Keratinocyte (primary cell): ENCODE results near the gene MPO. TPM values are rescaled to one million over a fixed set of nuclear protein-coding genes. Genes with fewer than 3 reads are reported as not detected.

Source experiments
- DNase-seq: peaks from one replicate; pipeline ENCODE4 v3.0.0-alpha.2; 2011; ENCODE audit warnings: low read depth, missing footprints, low spot score
- FAIRE-seq: peaks from 2 replicates; lab custom pipeline; 2011; peaks lifted over from hg19 to GRCh38; lab: Jason Lieb, UNC
- H2AFZ ChIP-seq: 2 replicates; pipeline ENCODE4 v1.6.0; 2012; ENCODE audit warnings: low read length, control low read depth, inconsistent platforms; ENCODE audit not compliant: control insufficient read depth
- H3K27ac ChIP-seq: 2 replicates; pipeline ENCODE4 v1.5.1; 2011; ENCODE audit warnings: low read length; ENCODE audit not compliant: control insufficient read depth, insufficient read depth
- H3K27me3 ChIP-seq: 3 replicates; pipeline ENCODE4 v1.6.0; 2011; ENCODE audit warnings: low read length; ENCODE audit not compliant: control insufficient read depth, insufficient read depth; ENCODE audit errors: extremely low read depth
- H3K36me3 ChIP-seq, 2 experiments: 2 replicates in 1 of 2; 3 replicates in 1 of 2; pipeline ENCODE4 v1.5.1; 2011; ENCODE audit warnings: low read length in 2 of 2, mild to moderate bottlenecking in 1 of 2; ENCODE audit not compliant: control insufficient read depth in 2 of 2, insufficient read depth in 2 of 2; ENCODE audit errors: extremely low read depth in 1 of 2
- H3K4me1 ChIP-seq: 3 replicates; pipeline ENCODE4 v1.5.1; 2011; ENCODE audit warnings: low read length; ENCODE audit not compliant: control insufficient read depth, insufficient read depth; ENCODE audit errors: extremely low read depth
- H3K4me2 ChIP-seq: 3 replicates; pipeline ENCODE4 v1.6.0; 2011; ENCODE audit warnings: low read depth, low read length; ENCODE audit not compliant: control insufficient read depth, insufficient read depth; ENCODE audit errors: extremely low read depth
- H3K4me3 ChIP-seq, 3 experiments: fragments of 200-600 bp in 1 of 3; sonication (generic) in 1 of 3; 2 replicates in 2 of 3; 3 replicates in 1 of 3; pipeline ENCODE4 v1.5.1; 2011 to 2016; ENCODE audit warnings: low read length in 3 of 3, mild to moderate bottlenecking in 3 of 3, control low read depth in 2 of 3, inconsistent platforms in 1 of 3, low read depth in 1 of 3, mixed read lengths in 1 of 3, mixed run types in 1 of 3, moderate library complexity in 1 of 3; ENCODE audit not compliant: control insufficient read depth in 2 of 3, insufficient read depth in 2 of 3; ENCODE audit errors: extremely low read depth in 1 of 3
- H3K79me2 ChIP-seq: 2 replicates; pipeline ENCODE4 v1.6.0; 2012; ENCODE audit warnings: low read length; ENCODE audit not compliant: control insufficient read depth, insufficient read depth
- H3K9ac ChIP-seq: 3 replicates; pipeline ENCODE4 v1.6.0; 2011; ENCODE audit warnings: low read length; ENCODE audit not compliant: control insufficient read depth, insufficient read depth; ENCODE audit errors: extremely low read depth
- H3K9me1 ChIP-seq: 3 replicates; pipeline ENCODE4 v1.6.0; 2011; ENCODE audit warnings: low read length; ENCODE audit not compliant: control insufficient read depth, insufficient read depth; ENCODE audit errors: extremely low read depth
- H3K9me3 ChIP-seq: 2 replicates; pipeline ENCODE4 v1.5.1; 2012; ENCODE audit warnings: low read depth, low read length; ENCODE audit not compliant: control insufficient read depth
- H4K20me1 ChIP-seq: 3 replicates; pipeline ENCODE4 v1.6.0; 2011; ENCODE audit warnings: low read length; ENCODE audit not compliant: control insufficient read depth, insufficient read depth; ENCODE audit errors: extremely low read depth
- EZH2 ChIP-seq: IDR thresholded peaks from one replicate; pipeline ENCODE4 v1.6.1; 2012; ENCODE audit warnings: inconsistent platforms, mild to moderate bottlenecking, low read length, moderate library complexity
- dilution Hi-C: fragments of 300-500 bp; cut with MboI; formaldehyde crosslinking; loops from one replicate; pipeline ENCODE4 v1.7.0; 2020; ENCODE audit warnings: low sequenced_read_pairs; ENCODE audit not compliant: extremely low pct_ligation_motif_present
- polyA plus RNA-seq, 5 experiments: library from polyadenylated mRNA; depleted of rRNA in 3 of 5; stranded (reverse) in 3 of 5; stranded (forward) in 1 of 5; unstranded in 1 of 5; fragments of >200 nt; gene quantifications; 1 replicate in 1 of 5; 2 replicates in 3 of 5; 3 replicates in 1 of 5; pipeline versions ENCODE4 v1.2.1 to v1.2.3, GENCODE V29; 2011 to 2012; ENCODE audit warnings: missing spikeins in 2 of 5, low read depth in 1 of 5, low replicate concordance in 1 of 5
- TF ChIP-seq, protein P1 (sequence below), 3 experiments: IDR thresholded peaks in 1 of 3; conservative IDR thresholded peaks in 1 of 3; optimal IDR thresholded peaks in 1 of 3; 2 replicates in 2 of 3; 3 replicates in 1 of 3; pipeline versions ENCODE3 to v1.5.1; 2011; ENCODE audit warnings: low read length in 3 of 3, mild to moderate bottlenecking in 3 of 3, moderate library complexity in 2 of 3, control low read depth in 1 of 3, inconsistent platforms in 1 of 3; ENCODE audit not compliant: insufficient read depth in 2 of 3; ENCODE audit errors: extremely low read depth in 1 of 3

Gene MPO
- polyA plus RNA-seq, 1 donor (not counting 4 experiments of a cell fraction or from before 2014, with no cell fraction given) = not detected

DNA sequence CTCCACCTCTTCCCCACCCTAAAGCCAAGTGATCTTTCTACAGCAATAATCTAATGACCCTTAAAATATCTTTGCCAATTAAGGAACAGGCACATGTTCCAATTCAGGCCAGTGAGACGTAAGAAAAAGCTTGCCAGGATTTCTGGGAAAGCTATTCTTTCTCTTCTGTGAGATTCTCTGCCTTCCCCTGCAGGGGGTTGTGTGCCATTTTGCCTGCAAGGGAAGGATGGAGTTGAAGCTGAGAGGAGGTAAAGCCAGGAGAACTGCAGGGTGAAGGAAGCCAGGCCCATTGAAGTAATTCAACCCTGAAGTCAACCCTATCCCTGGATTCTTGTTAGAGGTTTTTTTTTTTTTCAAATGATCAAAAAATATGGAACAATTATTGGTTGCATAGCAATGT is 51.4 kb downstream of the MPO start:
- Histone ChIP-seq H3K9me1 (no peaks in the 10 kb centered on the region), H3K27me3 (no peaks in the 10 kb centered on the region), H3K4me1 (peaks cover 3% of the 10 kb centered on the region), H2AFZ (no peak overlapping the region), H3K36me3 (no peaks in the 10 kb centered on the region), H3K9me3 (no peaks in the 10 kb centered on the region), H3K27ac (no peak overlapping the region), H4K20me1 (no peaks in the 10 kb centered on the region), H3K79me2 (no peaks in the 10 kb centered on the region), H3K4me3 (no peak overlapping the region), H3K4me2 (no peak overlapping the region), H3K9ac (no peak overlapping the region)
- DNase-seq (no peak), FAIRE-seq (no peak)
- dilution Hi-C loops = no loop called here
- TF ChIP-seq EZH2 = no peak
- TF ChIP-seq, protein P1, sequence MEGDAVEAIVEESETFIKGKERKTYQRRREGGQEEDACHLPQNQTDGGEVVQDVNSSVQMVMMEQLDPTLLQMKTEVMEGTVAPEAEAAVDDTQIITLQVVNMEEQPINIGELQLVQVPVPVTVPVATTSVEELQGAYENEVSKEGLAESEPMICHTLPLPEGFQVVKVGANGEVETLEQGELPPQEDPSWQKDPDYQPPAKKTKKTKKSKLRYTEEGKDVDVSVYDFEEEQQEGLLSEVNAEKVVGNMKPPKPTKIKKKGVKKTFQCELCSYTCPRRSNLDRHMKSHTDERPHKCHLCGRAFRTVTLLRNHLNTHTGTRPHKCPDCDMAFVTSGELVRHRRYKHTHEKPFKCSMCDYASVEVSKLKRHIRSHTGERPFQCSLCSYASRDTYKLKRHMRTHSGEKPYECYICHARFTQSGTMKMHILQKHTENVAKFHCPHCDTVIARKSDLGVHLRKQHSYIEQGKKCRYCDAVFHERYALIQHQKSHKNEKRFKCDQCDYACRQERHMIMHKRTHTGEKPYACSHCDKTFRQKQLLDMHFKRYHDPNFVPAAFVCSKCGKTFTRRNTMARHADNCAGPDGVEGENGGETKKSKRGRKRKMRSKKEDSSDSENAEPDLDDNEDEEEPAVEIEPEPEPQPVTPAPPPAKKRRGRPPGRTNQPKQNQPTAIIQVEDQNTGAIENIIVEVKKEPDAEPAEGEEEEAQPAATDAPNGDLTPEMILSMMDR (optimal IDR thresholded peaks at IDR 0.05 in 1 of 3, IDR thresholded peaks at IDR 0.05 in 1 of 3, conservative IDR thresholded peaks at IDR 0.05 in 1 of 3; ENCODE audit: extremely low read depth in 1 of 3, insufficient read depth in 2 of 3, low read length in 3 of 3) = no peak

DNA sequence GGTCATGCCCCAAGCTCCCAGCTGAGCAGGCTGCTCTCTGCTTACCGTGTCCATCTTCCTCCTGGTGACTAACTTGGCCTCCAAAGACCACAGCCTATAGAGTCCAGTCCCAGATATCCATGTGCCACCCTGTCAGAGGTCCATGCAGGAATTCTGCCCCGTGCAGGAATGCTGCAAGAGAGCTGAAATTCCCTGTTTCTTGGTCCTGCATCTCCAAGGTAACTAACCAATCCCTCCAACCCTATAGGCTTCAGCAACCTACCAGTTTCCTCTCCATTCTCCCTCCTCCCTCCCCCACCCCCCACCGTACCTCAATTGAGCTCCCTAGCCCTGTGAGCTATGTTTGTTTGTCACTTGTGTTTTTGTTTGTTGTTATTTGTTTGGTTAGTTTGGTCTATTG is 52.1 kb downstream of the MPO start:
- H4K20me1 ChIP-seq = no peaks in the 10 kb centered on the region
- no peaks in the 10 kb centered on the region for H3K79me2 ChIP-seq
- H3K4me2 ChIP-seq = no peak overlapping the region
- H2AFZ ChIP-seq = no peak overlapping the region
- no peaks in the 10 kb centered on the region for H3K9me3 ChIP-seq
- H3K9me1 ChIP-seq = no peaks in the 10 kb centered on the region
- no peak for DNase-seq
- H3K9ac ChIP-seq = no peak overlapping the region
- H3K27me3 ChIP-seq = no peaks in the 10 kb centered on the region
- no peaks in the 10 kb centered on the region for H3K36me3 ChIP-seq
- no peak overlapping the region for H3K27ac ChIP-seq
- no peak for FAIRE-seq
- H3K4me1 ChIP-seq = peaks cover 8% of the 10 kb centered on the region
- no peak for TF ChIP-seq EZH2
- TF ChIP-seq, protein P1 (optimal IDR thresholded peaks at IDR 0.05 in 1 of 3, IDR thresholded peaks at IDR 0.05 in 1 of 3, conservative IDR thresholded peaks at IDR 0.05 in 1 of 3; ENCODE audit: extremely low read depth in 1 of 3, insufficient read depth in 2 of 3, low read length in 3 of 3) = no peak
- dilution Hi-C loops = no loop called here
- no peak overlapping the region for H3K4me3 ChIP-seq
